CD4-positive, alpha-beta T cell treated with Interleukin-6 for 4 hours (primary cell): Measurements from ENCODE around the gene TPR.
A peak's percentile ranks its signal among the peaks of the same experiment; 100 is the strongest.
"Not testable (repeated sequence)": the region's sequence is repeated elsewhere in the genome, so short reads cannot be mapped to it uniquely, and the experiment has no call there.

Source experiments
- DNase-seq: peaks from one replicate; pipeline ENCODE4 v3.0.0-alpha.2; 2020; ENCODE audit warnings: mixed read lengths

Gene TPR

GRCh38 chr1:186375152-186375928 is at the start of gene TPR, which contains the start of gene ODR4:
Gene TPR (minus strand): TSS chr1:186375253. CDS start chr1:186375028, 225 bp downstream.
Gene ODR4 (plus strand): TSS chr1:186375838. CDS start chr1:186379786, 3,948 bp downstream.
- peak; percentile 97 for DNase-seq

- no peak for DNase-seq
Observed at GRCh38 chr1:186424539-186424938, 49.5 kb upstream of the TPR start.

- no peak for DNase-seq
Observed at GRCh38 chr1:186421446-186421845, 46.4 kb upstream of the TPR start.

GRCh38 chr1:186420923-186421322 is 45.9 kb upstream of the TPR start:
- DNase-seq: no peak

- DNase-seq: no peak
Observed at GRCh38 chr1:186420311-186420710, 45.3 kb upstream of the TPR start.

- no peak for DNase-seq
Observed at GRCh38 chr1:186418503-186418902, 43.5 kb upstream of the TPR start.

- DNase-seq: no peak
Observed at GRCh38 chr1:186413319-186413718, 38.3 kb upstream of the TPR start.

- DNase-seq: no peak
Observed at GRCh38 chr1:186409091-186409490, 34.0 kb upstream of the TPR start.

GRCh38 chr1:186404454-186405051 is 29.5 kb upstream of the TPR start:
- DNase-seq: no peak

- no peak for DNase-seq
Observed at GRCh38 chr1:186403632-186404031, 28.6 kb upstream of the TPR start.

GRCh38 chr1:186401446-186401845 is 26.4 kb upstream of the TPR start:
- DNase-seq: not testable (repeated sequence)

GRCh38 chr1:186392711-186393110 is 17.7 kb upstream of the TPR start:
- not testable (repeated sequence) for DNase-seq

- DNase-seq: no peak
Observed at GRCh38 chr1:186391841-186392240, 16.8 kb upstream of the TPR start.

GRCh38 chr1:186390925-186391324 is 15.9 kb upstream of the TPR start:
- no peak for DNase-seq

GRCh38 chr1:186386725-186387383 is 11.8 kb upstream of the TPR start:
- no peak for DNase-seq

- no peak for DNase-seq
Observed at GRCh38 chr1:186375929-186376319, 871 bp upstream of the TPR start.

GRCh38 chr1:186374303-186375151 is 526 bp downstream of the TPR start:
- peak; percentile 12 for DNase-seq

GRCh38 chr1:186347837-186348691 is 27.0 kb downstream of the TPR start:
- not testable (repeated sequence) for DNase-seq

GRCh38 chr1:186340772-186341171 is 34.3 kb downstream of the TPR start:
- no peak for DNase-seq

GRCh38 chr1:186337554-186337953 is 37.5 kb downstream of the TPR start:
- no peak for DNase-seq

GRCh38 chr1:186330758-186331157 is 44.3 kb downstream of the TPR start:
- no peak for DNase-seq

- no peak for DNase-seq
Observed at GRCh38 chr1:186327331-186327730, 47.7 kb downstream of the TPR start.
